SK-N-SH treated with all-trans-retinoic acid at 6 μM for 48 hours (cell line): ENCODE results near the gene AMZ1.
"Not testable (repeated sequence)": the region's sequence is repeated elsewhere in the genome, so short reads cannot be mapped to it uniquely, and the experiment has no call there.

Source experiments
- ATAC-seq: fragments of 200-7000 bp; cut with Tn5 transposase; 3 replicates; pipeline ENCODE4 v1.9.1; 2020; ENCODE audit warnings: mild to moderate bottlenecking, moderate library complexity
- ARNTL ChIP-seq: fragments of 450-650 bp; formaldehyde crosslinking; IDR thresholded peaks from 2 replicates; pipeline ENCODE4 v1.5.0; 2020; ENCODE audit warnings: low read depth, mild to moderate bottlenecking, moderate library complexity, borderline replicate concordance
- BACH2 ChIP-seq: fragments of 250-450 bp; sonication (Bioruptor Pico); IDR thresholded peaks from 2 replicates; pipeline ENCODE4 v1.9.0; 2021; ENCODE audit warnings: mild to moderate bottlenecking, borderline replicate concordance
- CREB5 ChIP-seq: fragments of 250-450 bp; sonication (Bioruptor Pico); IDR thresholded peaks from 2 replicates; pipeline ENCODE4 v1.5.1; 2020; ENCODE audit warnings: low read depth, mild to moderate bottlenecking, moderate library complexity
- CSDC2 ChIP-seq: fragments of 250-450 bp; sonication (Bioruptor Pico); IDR thresholded peaks from 2 replicates; pipeline ENCODE4 v1.5.0; 2020; ENCODE audit warnings: mild to moderate bottlenecking, moderate library complexity
- CSRNP3 ChIP-seq: fragments of 250-450 bp; sonication (Bioruptor Pico); IDR thresholded peaks from 2 replicates; pipeline ENCODE4 v1.5.1; 2021; ENCODE audit warnings: mild to moderate bottlenecking, moderate library complexity
- ESRRG ChIP-seq: fragments of 250-450 bp; sonication (Bioruptor Pico); IDR thresholded peaks from 2 replicates; pipeline ENCODE4 v1.6.1; 2021; ENCODE audit warnings: mild to moderate bottlenecking
- GLIS3 ChIP-seq: fragments of 250-450 bp; sonication (Bioruptor Pico); IDR thresholded peaks from 2 replicates; pipeline ENCODE4 v1.5.0; 2020; ENCODE audit warnings: mild to moderate bottlenecking, moderate library complexity
- ISL1 ChIP-seq: fragments of 250-450 bp; sonication (Bioruptor Pico); IDR thresholded peaks from 2 replicates; pipeline ENCODE4 v2.1.2; 2022; ENCODE audit warnings: mild to moderate bottlenecking, moderate library complexity
- POU6F1 ChIP-seq: fragments of 250-450 bp; sonication (Bioruptor Pico); IDR thresholded peaks from 2 replicates; pipeline ENCODE4 v1.8.0; 2021; ENCODE audit warnings: low read depth, mild to moderate bottlenecking, moderate library complexity, borderline replicate concordance
- PPARA ChIP-seq: fragments of 250-450 bp; sonication (Bioruptor Pico); IDR thresholded peaks from 2 replicates; pipeline ENCODE4 v1.5.0; 2020; ENCODE audit warnings: mild to moderate bottlenecking, borderline replicate concordance
- SNAI2 ChIP-seq: fragments of 250-450 bp; sonication (Bioruptor Pico); IDR thresholded peaks from 2 replicates; pipeline ENCODE4 v1.5.0; 2020; ENCODE audit warnings: mild to moderate bottlenecking, moderate library complexity
- TCF4 ChIP-seq: fragments of 250-450 bp; sonication (Bioruptor Pico); IDR thresholded peaks from 2 replicates; pipeline ENCODE4 v1.8.0; 2021; ENCODE audit warnings: mild to moderate bottlenecking, moderate library complexity, borderline replicate concordance
- TOX ChIP-seq: fragments of 250-450 bp; sonication (Bioruptor Pico); IDR thresholded peaks from 2 replicates; pipeline ENCODE4 v1.8.0; 2021; ENCODE audit warnings: mild to moderate bottlenecking, moderate library complexity, borderline replicate concordance
- ZC3H10 ChIP-seq: fragments of 250-450 bp; sonication (Bioruptor Pico); IDR thresholded peaks from 2 replicates; pipeline ENCODE4 v1.5.1; 2021; ENCODE audit warnings: mild to moderate bottlenecking, moderate library complexity
- ZFP3 ChIP-seq: fragments of 250-450 bp; sonication (Bioruptor Pico); IDR thresholded peaks from 2 replicates; pipeline ENCODE4 v1.5.0; 2020; ENCODE audit warnings: mild to moderate bottlenecking, moderate library complexity
- ZNF565 ChIP-seq: fragments of 450-650 bp; formaldehyde crosslinking; conservative IDR thresholded peaks from 2 replicates; pipeline ENCODE4 v1.5.0; 2020; ENCODE audit warnings: low read depth, mild to moderate bottlenecking, moderate library complexity
- ZNF8 ChIP-seq: fragments of 450-650 bp; formaldehyde crosslinking; IDR thresholded peaks from 2 replicates; pipeline ENCODE4 v1.5.0; 2020; ENCODE audit warnings: mild to moderate bottlenecking, moderate library complexity
- TF ChIP-seq, protein P1 (sequence below): fragments of 250-450 bp; sonication (Bioruptor Pico); IDR thresholded peaks from 2 replicates; pipeline ENCODE4 v1.8.0; 2020; ENCODE audit warnings: mild to moderate bottlenecking, moderate library complexity, borderline replicate concordance

AMZ1 gene

DNA sequence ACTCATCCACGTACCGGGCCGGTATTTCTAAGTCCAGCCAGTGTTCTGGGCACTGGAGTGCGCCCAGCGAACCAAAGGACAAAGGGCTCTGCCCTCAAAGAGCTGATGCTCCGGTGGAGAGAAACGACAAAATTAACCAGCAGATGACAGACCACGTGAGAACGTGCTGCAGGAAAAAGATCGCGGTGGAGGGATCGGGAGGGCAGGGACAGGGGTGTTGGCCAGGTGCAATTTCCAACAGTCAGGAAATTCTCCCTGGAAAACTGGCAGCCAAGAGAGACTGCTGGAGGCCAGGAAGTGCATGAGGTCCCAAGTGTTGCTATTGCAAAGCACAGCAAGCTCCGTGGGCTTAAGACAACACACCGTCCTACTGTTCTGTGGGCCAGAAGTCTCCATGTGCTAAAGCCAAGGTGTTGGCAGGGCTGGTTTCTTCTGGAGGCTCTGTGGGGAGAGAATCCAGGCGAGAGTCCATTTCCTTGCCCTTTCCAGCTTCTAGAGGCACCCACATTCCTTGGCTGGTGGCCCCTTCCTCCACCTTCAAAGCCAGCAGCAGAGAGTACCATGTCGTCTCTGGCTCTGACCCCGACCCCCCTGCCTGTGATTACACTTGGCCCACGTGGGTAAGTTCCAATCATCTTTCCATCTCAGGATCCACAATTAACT is 21.3 kb upstream of the AMZ1 start:
- TF ChIP-seq ZFP3: no peak
- ATAC-seq: no peak

DNA sequence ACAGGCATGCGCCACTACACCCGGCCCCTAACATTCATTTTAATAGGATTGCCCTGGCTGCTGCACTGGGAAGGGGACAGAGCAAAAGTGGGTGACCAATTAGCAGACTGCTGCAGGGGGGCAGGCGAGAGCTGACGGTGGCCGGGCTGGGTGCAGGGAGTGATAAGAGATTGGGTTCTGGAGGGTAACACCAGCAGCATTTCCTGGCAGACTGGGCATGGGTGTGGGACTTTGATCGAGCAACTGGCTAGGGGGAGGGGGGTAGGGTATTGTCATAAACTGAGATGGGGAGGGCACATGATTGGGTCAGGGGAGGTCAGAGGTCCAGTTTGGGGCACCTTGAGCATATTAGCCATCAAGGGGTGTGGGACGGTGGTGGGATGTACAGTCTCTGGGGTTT is 20.2 kb upstream of the AMZ1 start:
- ATAC-seq: no peak
- TF ChIP-seq ESRRG (CRISPR knock-in tag) (no peak), ISL1 (CRISPR knock-in tag) (no peak), ARNTL (no peak), PPARA (CRISPR knock-in tag) (no peak), CSDC2 (CRISPR knock-in tag) (no peak)

- TF ChIP-seq ESRRG (CRISPR knock-in tag) (no peak), TCF4 (CRISPR knock-in tag) (no peak), PPARA (CRISPR knock-in tag) (no peak), GLIS3 (no peak), ZC3H10 (CRISPR knock-in tag) (no peak), CREB5 (no peak), CSRNP3 (CRISPR knock-in tag) (no peak), POU6F1 (no peak)
- TF ChIP-seq, protein P1, sequence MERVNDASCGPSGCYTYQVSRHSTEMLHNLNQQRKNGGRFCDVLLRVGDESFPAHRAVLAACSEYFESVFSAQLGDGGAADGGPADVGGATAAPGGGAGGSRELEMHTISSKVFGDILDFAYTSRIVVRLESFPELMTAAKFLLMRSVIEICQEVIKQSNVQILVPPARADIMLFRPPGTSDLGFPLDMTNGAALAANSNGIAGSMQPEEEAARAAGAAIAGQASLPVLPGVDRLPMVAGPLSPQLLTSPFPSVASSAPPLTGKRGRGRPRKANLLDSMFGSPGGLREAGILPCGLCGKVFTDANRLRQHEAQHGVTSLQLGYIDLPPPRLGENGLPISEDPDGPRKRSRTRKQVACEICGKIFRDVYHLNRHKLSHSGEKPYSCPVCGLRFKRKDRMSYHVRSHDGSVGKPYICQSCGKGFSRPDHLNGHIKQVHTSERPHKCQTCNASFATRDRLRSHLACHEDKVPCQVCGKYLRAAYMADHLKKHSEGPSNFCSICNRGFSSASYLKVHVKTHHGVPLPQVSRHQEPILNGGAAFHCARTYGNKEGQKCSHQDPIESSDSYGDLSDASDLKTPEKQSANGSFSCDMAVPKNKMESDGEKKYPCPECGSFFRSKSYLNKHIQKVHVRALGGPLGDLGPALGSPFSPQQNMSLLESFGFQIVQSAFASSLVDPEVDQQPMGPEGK (CRISPR knock-in tag): no peak
Measured at GRCh38 chr7:2668401-2668800, 19.6 kb upstream of the AMZ1 start.

DNA sequence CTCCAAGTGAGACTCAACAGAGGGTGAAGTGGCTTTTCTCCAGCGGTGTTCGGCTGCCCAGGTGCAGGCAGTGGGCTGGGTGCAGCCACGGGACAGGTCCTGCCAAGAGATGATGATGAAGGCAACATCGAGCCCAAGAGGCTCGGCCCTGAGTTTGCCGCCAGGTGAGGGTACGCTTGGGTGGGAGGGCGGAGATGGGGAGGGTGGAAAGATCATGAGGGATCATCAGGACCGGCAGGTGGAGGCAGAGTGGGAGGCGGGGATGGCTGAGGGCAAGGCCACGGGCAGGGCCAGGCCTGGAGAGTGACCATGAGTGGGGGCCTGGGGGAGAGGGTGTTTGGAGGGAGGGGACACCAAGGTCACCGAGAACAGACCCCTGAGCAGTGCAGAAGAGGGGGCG is 17.8 kb upstream of the AMZ1 start:
- TF ChIP-seq PPARA (CRISPR knock-in tag) (no peak), TOX (CRISPR knock-in tag) (no peak), ZNF8 (CRISPR knock-in tag) (no peak)
- TF ChIP-seq, all 23 proteins: peak for 0
- ATAC-seq: no peak

More at GRCh38 chr7:2668401-2668800, 19.6 kb upstream of the AMZ1 start:
- peak; percentile 6 for ATAC-seq

DNA sequence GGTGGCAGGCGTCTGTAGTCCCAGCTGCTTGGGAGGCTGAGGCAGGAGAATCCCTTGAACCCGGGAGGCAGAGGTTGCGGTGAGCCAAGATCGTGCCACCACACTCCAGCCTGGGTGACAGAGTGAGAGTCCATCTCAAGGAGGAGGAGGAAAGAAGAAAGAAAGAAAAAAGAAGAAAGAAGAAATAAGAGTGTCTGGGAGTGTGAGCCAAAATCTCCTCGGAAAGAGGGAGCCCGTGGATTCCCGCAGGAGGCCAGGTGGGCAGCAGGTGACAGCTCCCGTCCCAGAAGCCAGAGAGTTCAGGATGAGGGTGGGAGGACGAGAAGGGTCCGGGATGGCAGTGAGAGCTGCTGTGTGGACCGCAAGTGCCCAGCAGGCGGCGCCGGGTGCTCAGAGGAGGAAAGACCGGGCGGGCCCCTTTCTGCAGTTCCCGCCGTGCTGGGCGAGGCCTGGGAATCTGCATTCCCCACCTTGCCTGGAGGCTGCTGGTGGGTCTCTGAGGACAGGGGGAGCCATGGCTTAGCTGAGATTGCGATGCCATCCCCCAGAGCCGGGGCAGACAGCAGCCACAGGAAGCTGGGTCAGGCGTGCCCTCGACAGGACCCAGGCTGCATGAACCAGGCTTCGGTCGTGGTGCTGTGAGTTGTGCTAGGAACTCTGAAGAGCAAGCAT is 17.1 kb upstream of the AMZ1 start:
- TF ChIP-seq ZC3H10 (CRISPR knock-in tag): no peak
- no peak for TF ChIP-seq TCF4 (CRISPR knock-in tag)
- TF ChIP-seq BACH2 (CRISPR knock-in tag): no peak
- TF ChIP-seq CREB5: no peak
- no peak for TF ChIP-seq ISL1 (CRISPR knock-in tag)
- TF ChIP-seq SNAI2: no peak
- no peak for TF ChIP-seq CSDC2 (CRISPR knock-in tag)
- TF ChIP-seq POU6F1: no peak
- no peak for TF ChIP-seq GLIS3
- TF ChIP-seq ZFP3: no peak
- TF ChIP-seq TOX (CRISPR knock-in tag): no peak
- TF ChIP-seq, protein P1 (CRISPR knock-in tag): no peak
- no peak for TF ChIP-seq ZNF565 (CRISPR knock-in tag)
- no peak for TF ChIP-seq ZNF8 (CRISPR knock-in tag)
- no peak for TF ChIP-seq CSRNP3 (CRISPR knock-in tag)
- TF ChIP-seq ESRRG (CRISPR knock-in tag): no peak
- peak; percentile 93 for ATAC-seq

DNA sequence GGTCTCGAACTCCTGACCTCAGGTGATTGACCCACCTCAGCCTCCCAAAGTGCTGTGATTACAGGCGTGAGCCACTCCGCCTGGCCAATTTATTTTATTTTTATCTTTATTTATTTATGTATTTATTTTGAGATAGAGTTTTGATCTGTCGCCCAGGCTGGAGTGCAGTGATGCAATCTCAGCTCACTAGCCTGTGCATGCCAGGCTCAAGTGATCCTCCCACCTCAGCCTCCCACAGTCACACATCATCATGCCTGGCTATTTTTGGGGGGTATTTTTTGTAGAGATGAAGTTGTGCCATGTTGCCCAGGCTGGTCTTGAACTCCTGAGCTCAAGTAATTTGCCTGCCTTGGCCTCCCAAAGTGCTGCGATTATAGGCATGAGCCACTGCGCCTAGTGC is 14.8 kb upstream of the AMZ1 start:
- not testable (repeated sequence) for ATAC-seq
